NCI-H187 (cell line): ENCODE data around the gene CHRM3.

Source experiments
- DNase-seq, 2 experiments: peaks; one replicate each; lab custom pipeline; 2025; lab: John Stamatoyannopoulos, UW

CHRM3 gene

DNA sequence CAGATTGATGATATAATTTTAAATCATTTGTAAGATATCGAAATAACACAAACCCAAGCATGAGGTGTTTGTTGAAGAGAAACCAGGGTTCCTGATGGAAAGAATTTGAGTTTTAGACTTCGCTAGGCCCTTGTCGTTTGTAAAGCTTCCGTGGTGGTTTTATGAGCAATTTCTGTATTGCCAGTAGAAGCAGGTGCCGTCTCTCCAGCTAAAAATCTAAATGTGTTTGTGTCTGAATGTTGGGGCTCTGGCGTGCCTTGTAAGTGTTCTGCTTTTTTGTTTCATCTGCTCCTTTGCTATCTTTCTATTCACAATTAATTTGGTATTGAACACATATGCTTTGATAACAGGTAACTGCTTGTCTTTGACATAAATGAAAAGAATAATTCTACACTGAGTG, 27.5 kb downstream of the CHRM3 start:
- no peak for DNase-seq

DNA sequence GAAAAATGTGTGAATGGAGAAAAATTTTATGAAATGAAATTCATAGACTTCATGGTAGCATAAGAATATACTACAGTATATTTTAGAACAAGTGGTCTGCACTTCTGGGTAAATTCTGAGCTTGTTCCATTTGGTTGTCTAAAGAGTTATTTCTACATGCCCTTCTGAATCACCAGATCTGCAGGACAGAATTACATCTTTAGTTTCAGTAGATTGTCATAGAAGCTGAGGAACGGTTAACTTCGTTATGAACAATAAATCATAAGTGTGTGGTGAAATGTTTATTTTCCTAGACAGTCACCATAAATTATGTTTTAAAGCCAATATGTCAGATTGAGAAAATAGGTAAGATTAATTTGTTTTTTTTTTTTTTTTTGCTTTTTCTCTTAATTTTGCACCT, 30.9 kb downstream of the CHRM3 start:
- no peak for DNase-seq

DNA sequence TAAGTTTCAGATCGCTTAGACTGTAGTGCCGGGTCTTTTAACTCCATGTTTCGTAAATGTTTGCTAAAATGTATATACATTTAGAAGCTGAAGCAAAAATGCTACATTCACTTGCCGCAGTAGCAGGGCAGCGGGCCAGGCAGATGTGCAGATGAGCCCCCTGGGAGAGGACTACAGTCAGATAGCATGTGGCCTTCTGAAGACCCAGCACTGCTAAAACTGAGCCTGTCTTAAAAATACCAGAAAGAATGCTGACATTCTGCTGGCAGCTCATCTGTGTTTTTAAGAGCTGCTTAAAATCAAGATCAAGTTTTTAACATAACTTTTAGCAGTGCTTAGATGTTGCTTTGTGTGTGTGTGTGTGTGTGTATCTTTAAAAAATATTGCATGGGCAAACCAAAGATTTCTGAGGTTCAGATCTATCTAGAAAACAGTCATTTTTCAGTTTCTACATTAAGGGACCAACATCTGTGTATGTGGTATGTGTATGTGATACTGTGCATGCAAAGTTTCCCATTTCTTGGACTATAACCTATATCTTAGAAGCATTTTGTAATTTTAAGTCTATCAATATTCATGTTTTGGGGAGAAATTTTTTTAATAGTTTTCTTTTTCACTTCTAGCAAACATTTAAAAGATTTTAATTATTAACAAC, 31.7 kb downstream of the CHRM3 start:
- no peak for DNase-seq

DNA sequence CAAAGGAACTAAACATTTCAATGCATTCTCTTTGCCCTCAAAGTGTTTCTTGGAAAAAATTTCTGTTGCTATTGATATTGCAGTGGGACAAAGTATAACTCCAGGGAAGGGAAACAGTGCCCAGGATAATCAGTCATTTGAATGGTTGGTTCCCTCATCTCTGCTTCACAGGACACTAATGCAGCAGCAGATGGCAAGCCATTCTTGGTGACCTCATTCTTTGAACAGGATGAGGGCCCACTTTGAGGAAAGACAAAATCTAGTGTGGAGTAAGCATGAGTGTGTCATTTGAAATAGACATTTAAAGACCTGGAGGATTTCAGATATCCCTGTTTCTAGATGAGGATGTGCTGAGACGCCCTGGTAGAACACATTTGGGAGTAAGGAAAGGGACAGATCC, 32.3 kb downstream of the CHRM3 start:
- no peak for DNase-seq

DNA sequence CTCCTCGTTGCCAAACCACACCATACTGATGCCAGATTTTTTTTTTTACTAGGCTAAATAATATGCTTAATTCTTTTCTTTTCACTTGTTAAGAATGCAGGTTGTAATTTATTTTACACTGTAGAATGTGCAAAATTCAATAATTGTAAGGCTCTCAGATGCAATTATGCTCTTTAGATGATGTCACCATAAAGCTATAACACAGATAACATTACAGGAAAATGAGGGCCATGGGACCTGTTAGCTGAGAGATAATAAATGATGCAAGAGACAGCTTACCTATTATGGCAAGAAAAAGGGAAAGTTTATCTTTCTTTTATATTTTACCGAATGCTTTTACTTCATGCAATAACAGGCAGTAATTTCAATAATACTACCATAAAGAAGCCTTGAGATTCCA, 35.4 kb downstream of the CHRM3 start:
- no peak for DNase-seq

DNA sequence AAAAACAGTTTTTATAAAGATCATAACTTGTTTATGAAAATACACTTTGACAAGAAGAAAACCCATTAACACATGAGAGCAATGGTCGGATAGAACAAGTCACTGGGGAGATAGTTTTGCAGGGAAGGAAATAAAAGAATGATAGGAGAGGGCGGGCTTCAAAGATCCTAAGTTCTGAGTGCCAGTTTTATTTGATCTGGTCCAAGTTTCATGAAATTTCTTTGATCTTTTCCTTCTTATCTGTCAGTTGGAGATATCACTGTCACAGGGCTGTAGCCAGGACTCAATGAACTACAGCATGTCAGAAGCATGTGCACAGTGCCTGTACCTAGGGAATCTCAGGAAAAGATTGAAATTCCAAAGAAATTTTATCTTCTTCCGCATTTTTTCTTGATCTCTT, 36.5 kb downstream of the CHRM3 start:
- DNase-seq: no peak

DNA sequence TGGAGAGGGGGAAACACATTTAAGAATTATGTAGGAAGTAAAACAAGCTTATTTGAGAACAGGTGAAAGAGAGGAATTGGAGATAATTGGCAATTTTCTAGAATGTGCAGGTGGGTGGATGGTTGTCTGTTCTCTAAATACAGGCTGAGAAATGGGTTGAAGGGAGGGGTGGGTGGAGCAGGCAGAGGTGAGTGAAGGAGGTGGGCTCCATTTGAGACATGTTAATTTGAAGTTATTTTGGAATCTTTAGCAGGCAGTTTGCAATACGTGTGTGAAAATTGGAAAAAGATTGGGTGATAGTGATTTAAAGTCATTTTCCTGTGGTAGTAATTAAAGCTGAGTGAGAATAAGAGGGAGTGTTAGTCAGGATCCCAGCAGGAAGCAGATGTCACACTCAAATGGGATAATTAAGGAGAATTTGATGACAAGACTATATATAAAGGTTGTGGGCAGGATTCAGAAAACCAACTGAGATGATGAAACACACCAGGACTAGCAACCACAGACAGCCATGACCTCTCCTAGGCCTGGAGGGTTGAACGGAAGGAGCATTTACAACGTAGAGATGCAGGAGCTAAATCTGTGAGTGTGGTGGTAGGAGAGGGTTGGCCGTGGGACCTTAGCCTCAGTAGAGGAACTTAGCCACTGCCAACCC, 40.6 kb downstream of the CHRM3 start:
- DNase-seq: no peak

DNA sequence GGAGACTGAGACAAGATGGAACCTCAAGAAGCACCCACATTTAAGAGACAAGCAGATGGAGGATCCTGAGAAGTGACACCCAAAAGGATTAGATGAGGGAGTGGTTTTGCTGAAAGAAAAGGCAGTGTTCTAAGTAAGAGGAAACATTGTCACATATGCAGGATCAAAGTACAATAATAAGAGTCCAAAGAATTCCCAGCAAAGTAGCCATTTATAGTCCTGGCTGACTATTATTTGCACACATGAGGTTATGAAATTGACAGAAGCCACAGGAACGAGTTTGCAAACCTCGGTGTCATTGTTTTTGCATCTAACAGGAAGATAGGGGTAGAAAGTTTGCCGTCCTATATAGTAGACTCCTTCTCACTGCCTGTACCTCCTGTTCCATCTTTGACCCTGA, 41.3 kb downstream of the CHRM3 start:
- DNase-seq: no peak

DNA sequence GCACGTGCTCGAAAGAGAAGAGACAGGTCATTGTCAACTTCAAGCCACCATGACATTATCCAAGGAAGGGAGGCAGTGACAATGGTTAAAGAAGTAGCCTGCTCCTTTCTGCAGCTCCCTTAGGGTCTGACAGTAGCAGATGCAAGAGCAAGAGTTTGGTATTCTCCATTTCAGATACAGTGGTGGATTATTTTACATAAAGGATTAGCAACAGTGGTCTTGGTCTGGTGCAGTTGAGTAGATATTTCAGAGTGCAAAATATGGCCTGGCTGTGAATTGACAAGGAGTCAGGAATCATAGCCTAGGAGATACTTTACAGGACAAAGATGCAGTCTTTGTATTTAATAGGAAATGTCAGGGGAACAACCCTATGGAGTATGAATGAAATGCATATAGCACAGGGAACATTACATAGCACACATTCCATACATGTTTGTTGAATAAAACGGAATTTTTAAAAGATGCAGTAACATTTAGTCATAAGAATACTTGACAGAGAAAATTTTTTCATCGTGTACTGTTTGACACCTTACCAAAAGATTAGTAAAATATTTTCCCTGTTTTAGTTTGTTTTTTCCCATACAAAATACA, 41.8 kb downstream of the CHRM3 start:
- no peak for DNase-seq

DNA sequence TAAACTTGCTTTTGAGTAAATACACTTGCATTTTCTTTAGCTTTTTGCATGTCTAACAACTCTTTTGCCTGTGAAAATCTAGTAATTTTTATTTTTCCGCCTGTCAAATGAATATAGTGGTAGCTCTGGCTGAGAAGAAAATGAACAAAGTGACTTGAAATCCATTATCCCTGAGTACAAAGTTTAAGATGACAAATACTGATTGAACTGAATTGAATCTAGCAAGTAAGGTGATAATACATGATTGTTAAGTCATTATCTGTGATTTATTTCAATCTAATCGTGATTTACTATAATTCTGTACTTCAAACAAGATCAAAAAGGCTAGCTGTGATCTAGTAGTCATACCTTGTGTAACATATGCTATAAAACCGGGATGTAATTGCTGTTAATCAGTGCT, 42.8 kb downstream of the CHRM3 start:
- DNase-seq: no peak

DNA sequence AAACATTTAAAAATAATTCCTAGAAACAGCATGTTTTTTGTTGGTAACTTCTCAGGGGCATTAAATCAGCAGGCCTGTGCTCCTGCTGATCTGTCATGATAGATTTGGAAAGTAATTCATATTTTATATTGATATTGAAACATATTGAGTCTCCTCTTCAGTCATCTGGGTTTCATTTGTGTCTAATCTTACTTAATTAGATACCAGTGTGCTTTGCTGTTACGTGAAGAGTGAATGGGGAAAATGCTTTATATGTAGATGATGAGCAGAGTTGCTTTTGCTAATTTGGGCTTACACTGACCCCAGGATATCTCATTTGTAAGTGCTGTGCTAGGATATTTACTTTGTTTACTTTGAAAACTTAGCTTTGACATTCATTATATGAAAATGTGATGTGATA, 45.9 kb downstream of the CHRM3 start:
- DNase-seq: no peak

DNA sequence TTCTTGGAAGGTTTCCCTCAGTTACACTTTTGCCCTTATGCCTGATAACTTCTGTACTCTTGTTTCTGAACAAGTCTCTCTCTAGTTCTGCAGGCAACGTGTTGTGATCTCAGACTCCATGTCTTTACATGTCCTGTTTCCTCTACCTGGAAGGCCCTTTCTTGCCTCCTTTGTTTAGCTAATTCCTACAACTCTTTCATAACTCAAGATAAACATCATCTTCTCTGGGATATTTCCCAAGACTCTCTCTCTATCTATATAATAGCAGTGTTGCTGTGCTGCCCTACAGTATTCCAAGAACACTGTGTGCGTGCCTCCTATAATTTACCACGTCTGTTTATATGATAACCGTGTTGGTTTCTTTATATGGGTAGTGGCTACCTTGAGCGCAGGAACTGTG, 47.8 kb downstream of the CHRM3 start:
- DNase-seq: no peak
